C1 segment of cervical spinal cord (tissue), 14 donors: ENCODE measurements around the gene SYT5.
"Not testable (repeated sequence)": the region's sequence is repeated elsewhere in the genome, so short reads cannot be mapped to it uniquely, and the experiment has no call there.

ENCODE experiments used
- DNase-seq, 14 donors: peaks; one replicate each; lab custom pipeline; 2025; lab: John Stamatoyannopoulos, UW

SYT5 gene

GRCh38 chr19:55208880-55209692, 29.0 kb upstream of the SYT5 start, which contains the start of gene PTPRH:
TSS of gene PTPRH (minus strand) at chr19:55209501. CDS start at chr19:55209433, 68 bp downstream.
- DNase-seq, result no peak

- peak in 11 of 14 donors; percentile 14 to 83 (median 53) for DNase-seq
Observed at GRCh38 chr19:55206664-55207500, 26.8 kb upstream of the SYT5 start.

- DNase-seq, result not testable (repeated sequence)
Observed at GRCh38 chr19:55202199-55202598, 22.1 kb upstream of the SYT5 start.

GRCh38 chr19:55199620-55200204, 19.6 kb upstream of the SYT5 start:
- DNase-seq, result no peak

GRCh38 chr19:55198651-55199050, 18.6 kb upstream of the SYT5 start:
- DNase-seq, result no peak

GRCh38 chr19:55197528-55197927, 17.4 kb upstream of the SYT5 start:
- no peak for DNase-seq

- DNase-seq, result no peak
Observed at GRCh38 chr19:55196803-55197202, 16.7 kb upstream of the SYT5 start.

GRCh38 chr19:55193481-55193880, 13.4 kb upstream of the SYT5 start:
- DNase-seq, result no peak

GRCh38 chr19:55189403-55189835, 9.3 kb upstream of the SYT5 start:
- no peak for DNase-seq

GRCh38 chr19:55188625-55189024, 8.5 kb upstream of the SYT5 start:
- DNase-seq, result no peak

- no peak for DNase-seq
Observed at GRCh38 chr19:55186080-55186479, 6.0 kb upstream of the SYT5 start.

- no peak for DNase-seq
Observed at GRCh38 chr19:55181740-55182139, 1.7 kb upstream of the SYT5 start.

GRCh38 chr19:55178781-55179599, 1.1 kb downstream of the SYT5 start:
- DNase-seq, result peak in 13 of 14 donors; percentile 34 to 92 (median 72)

- no peak for DNase-seq
Observed at GRCh38 chr19:55176076-55176475, 4.0 kb downstream of the SYT5 start.

- no peak for DNase-seq
Observed at GRCh38 chr19:55175117-55175867, 4.8 kb downstream of the SYT5 start.

- peak in 2 of 14 donors; percentile 0 to 9 for DNase-seq
Observed at GRCh38 chr19:55174425-55175116, 5.5 kb downstream of the SYT5 start.

GRCh38 chr19:55173714-55174409, 6.2 kb downstream of the SYT5 start:
- DNase-seq, result peak in 3 of 14 donors; percentile 11 to 34 (median 13)

GRCh38 chr19:55173186-55173713, 6.8 kb downstream of the SYT5 start:
- no peak for DNase-seq

GRCh38 chr19:55172741-55173140, 7.3 kb downstream of the SYT5 start:
- no peak for DNase-seq
